ENCODE data around the gene TMEM237. TPM values are rescaled to one million over a fixed set of nuclear protein-coding genes. Genes with fewer than 3 reads are reported as not detected.

The TMEM237 gene
- total and polyA plus RNA-seq, 8 donors = 0.87 to 41.5 (median 13.1) TPM

DNA sequence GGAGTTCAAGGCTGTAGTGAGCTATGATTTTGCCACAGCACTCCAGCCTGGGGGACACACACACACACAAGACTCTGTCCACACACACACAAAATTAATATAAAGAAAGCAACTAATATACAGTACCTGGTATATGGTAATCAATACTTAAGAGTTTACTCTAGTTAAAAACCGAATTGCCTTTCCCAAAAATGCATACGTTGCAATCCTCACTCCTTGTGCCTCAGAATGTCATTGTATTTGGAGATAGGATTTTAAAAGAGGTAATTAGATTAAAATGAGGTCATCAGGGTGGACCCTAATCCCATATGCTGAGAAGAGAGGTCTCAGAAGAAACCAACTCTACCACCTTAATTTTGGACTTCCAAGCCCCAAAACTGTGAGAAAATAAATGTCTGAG is 35.7 kb downstream of the TMEM237 start:
- no peak overlapping the region for H3K4me3 ChIP-seq
- no peaks in the 10 kb centered on the region for H3K27me3 ChIP-seq
- intact Hi-C loops (cut with DNase I; ENCODE audit: low total_unique reads) = no loop called here
- WGBS, 5 donors = 72 to 87% (median 76%) methylated on average over 2 of the region's 2 CpGs
- H3K27ac ChIP-seq = no peak overlapping the region
- H3K9me3 ChIP-seq = peaks cover 0 to 12% (median 2%) of the 10 kb centered on the region in 4 donors
- no peaks in the 10 kb centered on the region for H3K36me3 ChIP-seq
- TF ChIP-seq EP300 (IDR thresholded peaks at IDR 0.05) (no peak), POLR2A (IDR thresholded peaks at IDR 0.05) (no peak), POLR2AphosphoS5 (IDR thresholded peaks at IDR 0.05) (no peak)
- TF ChIP-seq, protein P1, sequence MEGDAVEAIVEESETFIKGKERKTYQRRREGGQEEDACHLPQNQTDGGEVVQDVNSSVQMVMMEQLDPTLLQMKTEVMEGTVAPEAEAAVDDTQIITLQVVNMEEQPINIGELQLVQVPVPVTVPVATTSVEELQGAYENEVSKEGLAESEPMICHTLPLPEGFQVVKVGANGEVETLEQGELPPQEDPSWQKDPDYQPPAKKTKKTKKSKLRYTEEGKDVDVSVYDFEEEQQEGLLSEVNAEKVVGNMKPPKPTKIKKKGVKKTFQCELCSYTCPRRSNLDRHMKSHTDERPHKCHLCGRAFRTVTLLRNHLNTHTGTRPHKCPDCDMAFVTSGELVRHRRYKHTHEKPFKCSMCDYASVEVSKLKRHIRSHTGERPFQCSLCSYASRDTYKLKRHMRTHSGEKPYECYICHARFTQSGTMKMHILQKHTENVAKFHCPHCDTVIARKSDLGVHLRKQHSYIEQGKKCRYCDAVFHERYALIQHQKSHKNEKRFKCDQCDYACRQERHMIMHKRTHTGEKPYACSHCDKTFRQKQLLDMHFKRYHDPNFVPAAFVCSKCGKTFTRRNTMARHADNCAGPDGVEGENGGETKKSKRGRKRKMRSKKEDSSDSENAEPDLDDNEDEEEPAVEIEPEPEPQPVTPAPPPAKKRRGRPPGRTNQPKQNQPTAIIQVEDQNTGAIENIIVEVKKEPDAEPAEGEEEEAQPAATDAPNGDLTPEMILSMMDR (IDR thresholded peaks at IDR 0.05) = no peak
- H3K4me1 ChIP-seq = no peaks in the 10 kb centered on the region
- no peak for DNase-seq

DNA sequence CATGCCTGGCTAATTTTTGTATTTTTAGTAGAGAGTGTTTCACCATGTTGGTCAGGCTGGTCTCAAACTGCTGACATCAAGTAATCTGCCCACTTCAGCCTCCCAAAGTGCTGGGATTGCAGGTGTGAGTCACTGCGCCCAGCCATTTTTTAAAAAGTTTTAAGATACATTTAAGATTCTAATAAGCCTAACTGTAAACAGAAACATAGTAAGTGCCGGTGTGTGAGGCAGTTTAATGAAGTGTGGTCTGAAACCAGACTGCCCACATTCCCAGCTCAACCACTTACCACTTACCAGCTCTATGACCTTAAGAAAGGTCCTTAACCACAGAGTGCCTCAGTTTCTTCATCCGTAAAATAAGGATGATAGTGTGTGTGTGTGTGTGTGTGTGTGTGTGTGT is 42.4 kb downstream of the TMEM237 start:
- H3K4me3 ChIP-seq = no peak overlapping the region
- 61 to 82% (median 80%) methylated on average over 3 of the region's 3 CpGs for WGBS, 5 donors
- H3K27ac ChIP-seq = no peak overlapping the region
- H3K9me3 ChIP-seq = peaks cover 0 to 12% (median 3%) of the 10 kb centered on the region in 4 donors
- H3K36me3 ChIP-seq = no peaks in the 10 kb centered on the region
- TF ChIP-seq POLR2A (IDR thresholded peaks at IDR 0.05) (no peak), POLR2AphosphoS5 (IDR thresholded peaks at IDR 0.05) (no peak), EP300 (IDR thresholded peaks at IDR 0.05) (no peak)
- TF ChIP-seq, protein P1 (IDR thresholded peaks at IDR 0.05) = no peak
- intact Hi-C loops (cut with DNase I; ENCODE audit: low total_unique reads) = no loop called here
- no peaks in the 10 kb centered on the region for H3K4me1 ChIP-seq
- no peaks in the 10 kb centered on the region for H3K27me3 ChIP-seq
- DNase-seq = no peak

DNA sequence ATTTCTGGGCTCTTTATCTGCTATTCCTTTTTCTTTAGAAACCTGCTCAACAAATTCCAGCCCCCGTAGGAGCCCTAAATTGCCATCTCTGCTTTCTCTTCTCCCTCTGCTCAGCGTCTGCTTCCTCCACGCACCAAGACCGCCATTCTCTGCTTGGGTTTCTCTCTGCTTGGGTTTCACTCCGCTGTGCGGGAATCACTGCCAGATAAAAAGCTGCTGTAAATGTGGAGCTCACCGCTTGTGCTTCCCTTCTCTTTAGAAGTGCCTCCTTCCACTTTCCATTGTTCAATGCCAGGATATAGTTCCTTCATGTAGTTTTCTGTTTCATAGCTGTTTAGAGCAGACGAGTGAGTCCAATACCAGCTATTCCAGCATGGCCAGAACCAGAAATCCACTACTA is 45.9 kb downstream of the TMEM237 start:
- no peaks in the 10 kb centered on the region for H3K4me1 ChIP-seq
- WGBS, 5 donors = 33 to 81% (median 59%) methylated on average over 8 of the region's 8 CpGs
- TF ChIP-seq POLR2A (IDR thresholded peaks at IDR 0.05) (no peak), POLR2AphosphoS5 (IDR thresholded peaks at IDR 0.05) (no peak), EP300 (IDR thresholded peaks at IDR 0.05) (no peak)
- TF ChIP-seq, protein P1 (IDR thresholded peaks at IDR 0.05) = no peak
- no peaks in the 10 kb centered on the region for H3K27me3 ChIP-seq
- no peaks in the 10 kb centered on the region for H3K36me3 ChIP-seq
- no peak for DNase-seq
- intact Hi-C loops (cut with DNase I; ENCODE audit: low total_unique reads) = no loop called here
- H3K27ac ChIP-seq = no peak overlapping the region
- no peak overlapping the region for H3K4me3 ChIP-seq
- H3K9me3 ChIP-seq = peaks cover 0 to 12% (median 3%) of the 10 kb centered on the region in 4 donors

DNA sequence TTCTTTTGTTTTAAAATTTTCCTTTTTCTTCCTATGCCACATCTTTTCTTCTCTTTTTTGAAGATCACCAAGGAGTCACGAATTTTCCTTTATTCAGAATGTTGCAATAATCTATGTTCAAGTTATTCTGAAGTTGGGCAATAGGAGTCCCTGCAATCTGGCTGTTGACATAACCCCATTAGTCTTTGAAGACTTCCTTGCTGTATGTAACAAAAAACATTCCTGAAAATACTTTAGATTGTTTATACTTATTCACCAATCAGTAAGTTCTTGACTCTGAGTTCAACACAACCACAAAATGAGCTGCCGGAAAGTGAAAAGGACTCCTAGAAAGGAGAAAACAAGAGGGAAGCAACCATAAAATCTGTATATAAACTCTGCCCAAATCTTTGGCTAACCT is 62.8 kb downstream of the TMEM237 start:
- intact Hi-C loops (cut with DNase I; ENCODE audit: low total_unique reads) = no loop called here

More for the DNA sequence above, 62.8 kb downstream of the TMEM237 start:
- DNase-seq = no peak
- TF ChIP-seq, protein P1 (IDR thresholded peaks at IDR 0.05) = no peak
- TF ChIP-seq EP300 (IDR thresholded peaks at IDR 0.05) = no peak
- TF ChIP-seq POLR2AphosphoS5 (IDR thresholded peaks at IDR 0.05) = no peak
- TF ChIP-seq POLR2A (IDR thresholded peaks at IDR 0.05) = no peak
- H3K27me3 ChIP-seq = peaks cover 0 to 4% (median 0%) of the 10 kb centered on the region in 3 donors
- no peak overlapping the region for H3K27ac ChIP-seq
- H3K4me1 ChIP-seq = no peaks in the 10 kb centered on the region
- no peak overlapping the region for H3K4me3 ChIP-seq
- no peaks in the 10 kb centered on the region for H3K9me3 ChIP-seq
- H3K36me3 ChIP-seq = no peaks in the 10 kb centered on the region
- 42 to 71% (median 54%) methylated on average over 2 of the region's 2 CpGs for WGBS, 5 donors
